ENCODE measurements around the gene SLC7A8. TPM values are rescaled to one million over a fixed set of nuclear protein-coding genes. Genes with fewer than 3 reads are reported as not detected.

SLC7A8 gene
- total and polyA plus RNA-seq, 2 experiments from 2014 or later, result 117 to 124 TPM

DNA sequence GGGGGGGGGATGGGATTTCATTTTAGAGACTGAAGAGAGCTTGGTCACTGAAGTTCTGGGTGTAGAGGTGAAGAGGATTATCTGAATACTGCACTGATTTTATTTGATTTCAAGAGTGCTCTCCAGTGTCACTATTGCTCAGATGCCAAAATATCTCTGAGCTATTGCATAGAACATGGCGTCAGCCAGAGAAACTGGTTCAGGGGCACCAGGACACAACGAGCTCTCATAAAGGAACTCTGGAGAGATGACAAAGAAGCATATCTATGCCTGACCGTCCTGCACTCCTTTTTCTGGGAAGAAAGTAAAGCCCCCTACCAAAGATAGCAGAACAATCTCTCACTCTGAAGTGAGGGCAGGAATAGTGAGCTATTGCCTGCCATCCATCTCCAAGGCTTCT lies 2.0 kb downstream of the SLC7A8 start (continued):
- TF ChIP-seq, protein P1, sequence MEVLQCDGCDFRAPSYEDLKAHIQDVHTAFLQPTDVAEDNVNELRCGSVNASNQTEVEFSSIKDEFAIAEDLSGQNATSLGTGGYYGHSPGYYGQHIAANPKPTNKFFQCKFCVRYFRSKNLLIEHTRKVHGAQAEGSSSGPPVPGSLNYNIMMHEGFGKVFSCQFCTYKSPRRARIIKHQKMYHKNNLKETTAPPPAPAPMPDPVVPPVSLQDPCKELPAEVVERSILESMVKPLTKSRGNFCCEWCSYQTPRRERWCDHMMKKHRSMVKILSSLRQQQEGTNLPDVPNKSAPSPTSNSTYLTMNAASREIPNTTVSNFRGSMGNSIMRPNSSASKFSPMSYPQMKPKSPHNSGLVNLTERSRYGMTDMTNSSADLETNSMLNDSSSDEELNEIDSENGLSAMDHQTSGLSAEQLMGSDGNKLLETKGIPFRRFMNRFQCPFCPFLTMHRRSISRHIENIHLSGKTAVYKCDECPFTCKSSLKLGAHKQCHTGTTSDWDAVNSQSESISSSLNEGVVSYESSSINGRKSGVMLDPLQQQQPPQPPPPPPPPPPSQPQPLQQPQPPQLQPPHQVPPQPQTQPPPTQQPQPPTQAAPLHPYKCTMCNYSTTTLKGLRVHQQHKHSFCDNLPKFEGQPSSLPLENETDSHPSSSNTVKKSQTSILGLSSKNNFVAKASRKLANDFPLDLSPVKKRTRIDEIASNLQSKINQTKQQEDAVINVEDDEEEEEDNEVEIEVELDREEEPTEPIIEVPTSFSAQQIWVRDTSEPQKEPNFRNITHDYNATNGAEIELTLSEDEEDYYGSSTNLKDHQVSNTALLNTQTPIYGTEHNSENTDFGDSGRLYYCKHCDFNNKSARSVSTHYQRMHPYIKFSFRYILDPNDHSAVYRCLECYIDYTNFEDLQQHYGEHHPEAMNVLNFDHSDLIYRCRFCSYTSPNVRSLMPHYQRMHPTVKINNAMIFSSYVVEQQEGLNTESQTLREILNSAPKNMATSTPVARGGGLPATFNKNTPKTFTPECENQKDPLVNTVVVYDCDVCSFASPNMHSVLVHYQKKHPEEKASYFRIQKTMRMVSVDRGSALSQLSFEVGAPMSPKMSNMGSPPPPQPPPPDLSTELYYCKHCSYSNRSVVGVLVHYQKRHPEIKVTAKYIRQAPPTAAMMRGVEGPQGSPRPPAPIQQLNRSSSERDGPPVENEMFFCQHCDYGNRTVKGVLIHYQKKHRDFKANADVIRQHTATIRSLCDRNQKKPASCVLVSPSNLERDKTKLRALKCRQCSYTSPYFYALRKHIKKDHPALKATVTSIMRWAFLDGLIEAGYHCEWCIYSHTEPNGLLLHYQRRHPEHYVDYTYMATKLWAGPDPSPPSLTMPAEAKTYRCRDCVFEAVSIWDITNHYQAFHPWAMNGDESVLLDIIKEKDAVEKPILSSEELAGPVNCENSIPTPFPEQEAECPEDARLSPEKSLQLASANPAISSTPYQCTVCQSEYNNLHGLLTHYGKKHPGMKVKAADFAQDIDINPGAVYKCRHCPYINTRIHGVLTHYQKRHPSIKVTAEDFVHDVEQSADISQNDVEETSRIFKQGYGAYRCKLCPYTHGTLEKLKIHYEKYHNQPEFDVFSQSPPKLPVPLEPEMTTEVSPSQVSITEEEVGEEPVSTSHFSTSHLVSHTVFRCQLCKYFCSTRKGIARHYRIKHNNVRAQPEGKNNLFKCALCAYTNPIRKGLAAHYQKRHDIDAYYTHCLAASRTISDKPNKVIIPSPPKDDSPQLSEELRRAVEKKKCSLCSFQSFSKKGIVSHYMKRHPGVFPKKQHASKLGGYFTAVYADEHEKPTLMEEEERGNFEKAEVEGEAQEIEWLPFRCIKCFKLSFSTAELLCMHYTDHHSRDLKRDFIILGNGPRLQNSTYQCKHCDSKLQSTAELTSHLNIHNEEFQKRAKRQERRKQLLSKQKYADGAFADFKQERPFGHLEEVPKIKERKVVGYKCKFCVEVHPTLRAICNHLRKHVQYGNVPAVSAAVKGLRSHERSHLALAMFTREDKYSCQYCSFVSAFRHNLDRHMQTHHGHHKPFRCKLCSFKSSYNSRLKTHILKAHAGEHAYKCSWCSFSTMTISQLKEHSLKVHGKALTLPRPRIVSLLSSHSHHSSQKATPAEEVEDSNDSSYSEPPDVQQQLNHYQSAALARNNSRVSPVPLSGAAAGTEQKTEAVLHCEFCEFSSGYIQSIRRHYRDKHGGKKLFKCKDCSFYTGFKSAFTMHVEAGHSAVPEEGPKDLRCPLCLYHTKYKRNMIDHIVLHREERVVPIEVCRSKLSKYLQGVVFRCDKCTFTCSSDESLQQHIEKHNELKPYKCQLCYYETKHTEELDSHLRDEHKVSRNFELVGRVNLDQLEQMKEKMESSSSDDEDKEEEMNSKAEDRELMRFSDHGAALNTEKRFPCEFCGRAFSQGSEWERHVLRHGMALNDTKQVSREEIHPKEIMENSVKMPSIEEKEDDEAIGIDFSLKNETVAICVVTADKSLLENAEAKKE (CRISPR knock-in tag; IDR thresholded peaks at IDR 0.05), result no peak
- TF ChIP-seq ZNF114 (CRISPR knock-in tag; IDR thresholded peaks at IDR 0.05) (no peak), JUNB (IDR thresholded peaks at IDR 0.05; ENCODE audit: unreplicated experiment) (no peak)

DNA sequence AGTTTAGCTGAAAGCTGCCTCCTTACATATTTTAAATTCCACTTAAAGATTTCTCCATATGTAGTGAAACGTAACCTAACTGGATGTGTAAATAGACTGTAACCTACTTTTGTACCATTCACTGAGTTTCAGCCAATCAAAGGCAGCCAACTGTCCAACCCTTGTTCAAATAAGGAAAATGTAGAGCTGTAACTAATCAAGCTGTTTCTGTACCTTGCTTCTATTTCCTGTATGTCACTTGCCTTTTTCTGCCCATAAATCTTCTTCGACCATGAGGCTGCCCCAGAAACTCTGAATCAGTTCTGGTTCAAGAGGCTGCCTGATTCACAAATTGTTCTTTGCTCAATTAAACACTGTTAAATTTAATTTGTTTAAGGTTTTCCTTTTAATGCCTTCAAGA lies 6.3 kb downstream of the SLC7A8 start:
- Mint-ChIP-seq H3K4me1 (peaks cover 61% of the 10 kb centered on the region), H3K27ac (peak overlapping the region; percentile 60; the same call in 1 of the 2 replicates), H3K27me3 (ENCODE audit: insufficient read depth, low read depth, poor library complexity) (peaks cover 7% of the 10 kb centered on the region), H3K36me3 (ENCODE audit: low read depth) (peaks cover 49% of the 10 kb centered on the region), H3K9me3 (no peaks in the 10 kb centered on the region), H3K4me3 (no peak overlapping the region)
- Histone ChIP-seq H3K9me2 (ENCODE audit: insufficient read depth) (no peaks in the 10 kb centered on the region), H4K20me1 (replicated peaks; ENCODE audit: insufficient read depth) (peaks cover 12% of the 10 kb centered on the region; the same call in 1 of the 2 replicates), H3F3A (replicated peaks; ENCODE audit: low read depth) (no peaks in the 10 kb centered on the region), H3K4me2 (no peak overlapping the region), H2AFZ (no peak overlapping the region), H3K27me3 (ENCODE audit: insufficient read depth) (no peaks in the 10 kb centered on the region), H3K27ac (ENCODE audit: low read depth) (no peak overlapping the region), H3K4me3 (no peak overlapping the region), H3K36me3 (ENCODE audit: insufficient read depth) (peaks cover 3% of the 10 kb centered on the region; the same call in 1 of the 2 replicates), H3K79me2 (replicated peaks; ENCODE audit: insufficient read depth) (peaks cover 93% of the 10 kb centered on the region), H3K4me1 (ENCODE audit: insufficient read depth) (peaks cover 39% of the 10 kb centered on the region)
- ATAC-seq (no peak), DNase-seq (ENCODE audit: low spot score) (no peak)
- TF ChIP-seq, protein P1 (CRISPR knock-in tag; IDR thresholded peaks at IDR 0.05), result no peak
- TF ChIP-seq CREB1 (CRISPR knock-in tag; IDR thresholded peaks at IDR 0.05; ENCODE audit: low read depth), result no peak
- no peak for TF ChIP-seq ZNF114 (CRISPR knock-in tag; IDR thresholded peaks at IDR 0.05)
- TF ChIP-seq JUNB (IDR thresholded peaks at IDR 0.05; ENCODE audit: unreplicated experiment), result no peak
- TF ChIP-seq ZNF331 (CRISPR knock-in tag; IDR thresholded peaks at IDR 0.05; ENCODE audit: low read depth), result no peak
